Activated T-helper 1 cell treated with anti-CD3 and anti-CD28 coated beads, Interleukin-12 subunit alpha, Interleukin-12 subunit beta, Interleukin-2, Interleukin-4 antibody, amounts not matched to agents 30 ng/mL and 10 ng/mL and 1 ng/mL, durations not matched to agents 14 hours and 24 hours and 36 hours (primary cell): ENCODE data around the gene CCDC142. TPM values are rescaled to one million over a fixed set of nuclear protein-coding genes. Genes with fewer than 3 reads are reported as not detected.
"Not testable (repeated sequence)": the region's sequence is repeated elsewhere in the genome, so short reads cannot be mapped to it uniquely, and the experiment has no call there.

ENCODE experiments used
- DNase-seq: peaks from one replicate; pipeline ENCODE4 v3.0.0; 2021; ENCODE audit warnings: low spot score
- H3K27ac Mint-ChIP-seq: one replicate; pipeline ENCODE4 v1.8.0; 2021; ENCODE audit warnings: mild to moderate bottlenecking, mixed read lengths
- H3K27me3 Mint-ChIP-seq: one replicate; pipeline ENCODE4 v1.8.0; 2022; ENCODE audit warnings: mild to moderate bottlenecking, moderate library complexity, mixed read lengths; ENCODE audit not compliant: insufficient read depth
- H3K36me3 Mint-ChIP-seq: one replicate; pipeline ENCODE4 v1.8.0; 2021; ENCODE audit warnings: low read depth, mixed read lengths
- H3K4me1 Mint-ChIP-seq: one replicate; pipeline ENCODE4 v1.8.0; 2021; ENCODE audit warnings: low read depth, mixed read lengths
- H3K4me3 Mint-ChIP-seq: one replicate; pipeline ENCODE4 v1.8.0; 2021; ENCODE audit warnings: mild to moderate bottlenecking, moderate library complexity, mixed read lengths
- H3K9me3 Mint-ChIP-seq: one replicate; pipeline ENCODE4 v1.8.0; 2021; ENCODE audit warnings: mixed read lengths
- intact Hi-C: fragments of 100-400 bp; cut with micrococcal nuclease; formaldehyde crosslinking; loops from one replicate; pipeline ENCODE4 v1.15.1; 2024
- total RNA-seq: library from RNA; stranded (reverse); gene quantifications from 2 replicates; pipeline ENCODE4 v1.2.3, GENCODE V29; 2022

The CCDC142 gene
- total RNA-seq, 1 donor from 2014 or later: 36.3 TPM

GRCh38 chr2:74486141-74486540, 3.3 kb upstream of the CCDC142 start:
- intact Hi-C loops: no loop called here
- DNase-seq: no peak
- H3K27me3 Mint-ChIP-seq: no peaks in the 10 kb centered on the region
- H3K4me1 Mint-ChIP-seq: peaks cover 18% of the 10 kb centered on the region
- H3K4me3 Mint-ChIP-seq: no peak overlapping the region
- no peaks in the 10 kb centered on the region for H3K9me3 Mint-ChIP-seq
- H3K36me3 Mint-ChIP-seq: peaks cover 30% of the 10 kb centered on the region
- H3K27ac Mint-ChIP-seq: no peak overlapping the region

GRCh38 chr2:74483675-74484164, 922 bp upstream of the CCDC142 start:
- intact Hi-C loops: loop anchor here (1.0 kb wide), 12 partner anchors 11 to 746 kb away; partner anchors contain the start of genes AUP1, C2orf81, DOK1 and HTRA2
- Mint-ChIP-seq H3K4me1 (peaks cover 35% of the 10 kb centered on the region), H3K27ac (peak overlapping the region; percentile 99), H3K36me3 (peaks cover 28% of the 10 kb centered on the region), H3K4me3 (peak overlapping the region; percentile 99)
- not testable (repeated sequence) for DNase-seq, H3K9me3 Mint-ChIP-seq, H3K27me3 Mint-ChIP-seq

DNA sequence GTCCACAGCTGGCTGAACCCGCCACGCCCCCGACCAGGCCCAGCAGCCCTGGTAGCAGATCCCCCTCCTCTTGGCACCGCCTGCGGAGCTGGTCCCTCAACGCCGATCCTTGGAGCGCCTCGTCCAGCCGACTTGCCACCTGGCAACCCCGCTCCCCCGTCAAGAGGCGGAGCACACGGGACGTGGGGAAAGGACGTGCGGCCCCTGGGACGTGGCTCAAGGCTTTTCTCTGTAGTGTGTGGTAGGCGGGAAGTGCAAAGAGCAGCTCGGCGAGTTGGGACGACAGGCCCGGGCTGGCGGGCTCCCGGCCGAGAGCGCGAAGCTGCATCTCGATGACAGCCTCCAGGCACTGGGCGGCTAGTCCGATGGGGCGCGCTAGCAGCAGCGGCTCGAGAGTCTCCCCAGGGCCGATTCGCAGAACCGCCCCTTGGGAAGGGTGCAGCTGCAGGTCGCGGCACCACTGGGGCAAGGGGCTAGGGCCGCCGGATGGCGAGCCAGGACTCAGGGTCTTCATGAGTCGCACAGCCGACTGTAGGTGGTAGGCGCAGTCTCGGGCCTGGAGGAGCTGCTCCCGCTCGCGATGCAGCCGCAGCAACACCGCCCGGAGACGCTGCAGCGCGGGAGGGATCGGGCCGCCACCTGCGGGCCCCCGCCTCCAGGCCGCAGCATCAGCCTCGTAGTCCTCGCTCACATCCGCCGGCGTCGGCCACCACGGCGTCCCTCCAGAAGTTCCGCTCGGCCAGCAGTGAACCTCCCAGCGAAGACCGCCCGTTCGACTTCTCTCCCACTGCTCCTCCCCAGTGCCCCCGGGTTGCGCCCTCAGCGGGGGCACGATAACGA, 617 bp downstream of the CCDC142 start:
- peaks cover 35% of the 10 kb centered on the region for H3K4me1 Mint-ChIP-seq

GRCh38 chr2:74481431-74481830, 1.4 kb downstream of the CCDC142 start:
- H3K4me1 Mint-ChIP-seq: peaks cover 35% of the 10 kb centered on the region
- peak overlapping the region; percentile 34 for H3K27ac Mint-ChIP-seq
- intact Hi-C loops: no loop called here

More for the DNA sequence above, 617 bp downstream of the CCDC142 start:
- Mint-ChIP-seq H3K27ac (peak overlapping the region; percentile 99), H3K36me3 (peaks cover 31% of the 10 kb centered on the region), H3K27me3 (no peaks in the 10 kb centered on the region), H3K4me3 (peak overlapping the region; percentile 99), H3K9me3 (no peaks in the 10 kb centered on the region)
- peak; percentile 58 for DNase-seq
- intact Hi-C loops: no loop called here

GRCh38 chr2:74474899-74475298, 7.9 kb downstream of the CCDC142 start:
- Mint-ChIP-seq H3K9me3 (no peaks in the 10 kb centered on the region), H3K27ac (no peak overlapping the region), H3K36me3 (peaks cover 37% of the 10 kb centered on the region), H3K27me3 (peaks cover 2% of the 10 kb centered on the region), H3K4me3 (no peak overlapping the region), H3K4me1 (peaks cover 26% of the 10 kb centered on the region)
- no peak for DNase-seq
- intact Hi-C loops: no loop called here

More at GRCh38 chr2:74481431-74481830, 1.4 kb downstream of the CCDC142 start:
- H3K36me3 Mint-ChIP-seq: peaks cover 28% of the 10 kb centered on the region
- peak overlapping the region; percentile 99 for H3K4me3 Mint-ChIP-seq
- no peaks in the 10 kb centered on the region for H3K27me3 Mint-ChIP-seq
- no peak for DNase-seq
- no peaks in the 10 kb centered on the region for H3K9me3 Mint-ChIP-seq

- peaks cover 2% of the 10 kb centered on the region for H3K27me3 Mint-ChIP-seq
- no peak for DNase-seq
- no peaks in the 10 kb centered on the region for H3K9me3 Mint-ChIP-seq
- peaks cover 35% of the 10 kb centered on the region for H3K36me3 Mint-ChIP-seq
- H3K4me1 Mint-ChIP-seq: peaks cover 26% of the 10 kb centered on the region
- no peak overlapping the region for H3K4me3 Mint-ChIP-seq
- intact Hi-C loops: no loop called here
- H3K27ac Mint-ChIP-seq: no peak overlapping the region
These were observed 8.3 kb downstream of the CCDC142 start for GRCh38 chr2:74474481-74474880.

DNA sequence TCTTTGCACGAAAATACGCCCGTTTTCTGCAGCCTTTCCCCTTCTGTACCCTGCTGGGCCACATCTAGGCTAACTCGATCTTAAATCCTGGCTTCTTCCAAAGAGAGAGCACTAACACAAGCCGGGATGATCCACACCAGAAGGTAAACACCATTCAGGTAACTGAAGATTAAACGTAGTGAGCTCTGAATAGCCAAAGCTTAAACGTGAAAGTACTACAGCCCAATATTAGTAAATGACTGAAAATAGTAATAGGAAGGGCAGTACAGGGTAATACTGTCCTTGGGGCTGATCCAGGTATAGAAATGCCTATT, 9.9 kb downstream of the CCDC142 start:
- Mint-ChIP-seq H3K27me3 (peaks cover 2% of the 10 kb centered on the region), H3K36me3 (peaks cover 32% of the 10 kb centered on the region), H3K9me3 (no peaks in the 10 kb centered on the region), H3K4me3 (peak overlapping the region; percentile 99), H3K4me1 (peaks cover 21% of the 10 kb centered on the region), H3K27ac (peak overlapping the region; percentile 94)
- intact Hi-C loops: loop anchor here (1.0 kb wide), 5 partner anchors 9 to 56 kb away; partner anchors contain the start of genes AUP1, HTRA2, PCGF1 and TTC31
- DNase-seq: no peak

GRCh38 chr2:74472086-74472944, 10.5 kb downstream of the CCDC142 start, which contains the start of gene MRPL53:
Gene MRPL53 (minus strand): TSS chr2:74472680. CDS start chr2:74472660, 20 bp downstream.
- intact Hi-C loops: loop anchor here (1.0 kb wide), 5 partner anchors 8 to 57 kb away; partner anchors contain the start of genes AUP1, HTRA2, PCGF1 and TTC31
- H3K36me3 Mint-ChIP-seq: peaks cover 30% of the 10 kb centered on the region

GRCh38 chr2:74471332-74472065, 11.3 kb downstream of the CCDC142 start:
- intact Hi-C loops: loop anchor here (1.0 kb wide), 5 partner anchors 7 to 58 kb away; partner anchors contain the start of genes AUP1, HTRA2, PCGF1 and TTC31
- Mint-ChIP-seq H3K4me1 (peaks cover 21% of the 10 kb centered on the region), H3K36me3 (peaks cover 29% of the 10 kb centered on the region), H3K27me3 (peaks cover 2% of the 10 kb centered on the region), H3K27ac (peak overlapping the region; percentile 94), H3K9me3 (no peaks in the 10 kb centered on the region), H3K4me3 (peak overlapping the region; percentile 99)
- DNase-seq: no peak

More at GRCh38 chr2:74472086-74472944, 10.5 kb downstream of the CCDC142 start, which contains the start of gene MRPL53:
- Mint-ChIP-seq H3K27me3 (peaks cover 2% of the 10 kb centered on the region), H3K27ac (peak within 1 kb of the TSS; percentile 94), H3K9me3 (no peaks in the 10 kb centered on the region), H3K4me3 (peak within 1 kb of the TSS; percentile 99), H3K4me1 (peaks cover 21% of the 10 kb centered on the region)
- peak; percentile 95 for DNase-seq

DNA sequence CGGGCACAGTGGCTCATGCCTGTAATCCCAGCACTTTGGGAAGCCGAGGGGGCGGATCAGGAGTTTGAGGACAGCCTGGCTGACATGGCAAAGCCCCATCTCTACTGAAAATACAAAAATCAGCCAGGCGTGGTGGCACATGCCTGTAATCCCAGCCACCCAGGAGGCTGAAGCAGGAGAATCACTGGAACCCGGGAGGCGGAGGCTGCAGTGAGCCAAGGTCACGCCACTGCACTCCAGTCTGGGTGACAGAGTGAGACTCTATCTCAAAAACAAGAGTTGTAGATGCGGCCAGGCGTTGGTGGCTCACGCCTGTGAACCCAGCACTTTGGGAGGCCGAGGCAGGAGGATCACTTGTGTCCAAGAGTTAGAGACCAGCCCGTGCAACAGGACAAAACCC, 12.1 kb downstream of the CCDC142 start:
- H3K27me3 Mint-ChIP-seq, H3K9me3 Mint-ChIP-seq, DNase-seq, intact Hi-C loops: not testable (repeated sequence)
- Mint-ChIP-seq H3K36me3 (peaks cover 28% of the 10 kb centered on the region), H3K27ac (peak overlapping the region; percentile 83), H3K4me1 (peaks cover 26% of the 10 kb centered on the region), H3K4me3 (peak overlapping the region; percentile 79)

GRCh38 chr2:74464406-74464805, 18.4 kb downstream of the CCDC142 start:
- peaks cover 26% of the 10 kb centered on the region for H3K4me1 Mint-ChIP-seq

GRCh38 chr2:74462786-74463105, 20.1 kb downstream of the CCDC142 start:
- intact Hi-C loops: no loop called here
- H3K9me3 Mint-ChIP-seq: no peaks in the 10 kb centered on the region
- H3K36me3 Mint-ChIP-seq: peaks cover 9% of the 10 kb centered on the region
- no peak for DNase-seq
- H3K4me3 Mint-ChIP-seq: peak overlapping the region; percentile 70
- H3K4me1 Mint-ChIP-seq: peaks cover 33% of the 10 kb centered on the region
- H3K27ac Mint-ChIP-seq: no peak overlapping the region
- no peaks in the 10 kb centered on the region for H3K27me3 Mint-ChIP-seq

More at GRCh38 chr2:74464406-74464805, 18.4 kb downstream of the CCDC142 start:
- no peaks in the 10 kb centered on the region for H3K9me3 Mint-ChIP-seq
- H3K27me3 Mint-ChIP-seq: no peaks in the 10 kb centered on the region
- H3K27ac Mint-ChIP-seq: peak overlapping the region; percentile 68
- intact Hi-C loops: loop anchor here (1.0 kb wide), 1 partner anchor 8 kb away; the partner anchor contains the start of gene MRPL53
- DNase-seq: no peak
- H3K4me3 Mint-ChIP-seq: peak overlapping the region; percentile 96
- peaks cover 9% of the 10 kb centered on the region for H3K36me3 Mint-ChIP-seq
